ENCODE results near the gene FLNB. TPM values are rescaled to one million over a fixed set of nuclear protein-coding genes. Genes with fewer than 3 reads are reported as not detected.

FLNB gene
- total RNA-seq, 1 experiment from 2014 or later: 127 TPM

DNA sequence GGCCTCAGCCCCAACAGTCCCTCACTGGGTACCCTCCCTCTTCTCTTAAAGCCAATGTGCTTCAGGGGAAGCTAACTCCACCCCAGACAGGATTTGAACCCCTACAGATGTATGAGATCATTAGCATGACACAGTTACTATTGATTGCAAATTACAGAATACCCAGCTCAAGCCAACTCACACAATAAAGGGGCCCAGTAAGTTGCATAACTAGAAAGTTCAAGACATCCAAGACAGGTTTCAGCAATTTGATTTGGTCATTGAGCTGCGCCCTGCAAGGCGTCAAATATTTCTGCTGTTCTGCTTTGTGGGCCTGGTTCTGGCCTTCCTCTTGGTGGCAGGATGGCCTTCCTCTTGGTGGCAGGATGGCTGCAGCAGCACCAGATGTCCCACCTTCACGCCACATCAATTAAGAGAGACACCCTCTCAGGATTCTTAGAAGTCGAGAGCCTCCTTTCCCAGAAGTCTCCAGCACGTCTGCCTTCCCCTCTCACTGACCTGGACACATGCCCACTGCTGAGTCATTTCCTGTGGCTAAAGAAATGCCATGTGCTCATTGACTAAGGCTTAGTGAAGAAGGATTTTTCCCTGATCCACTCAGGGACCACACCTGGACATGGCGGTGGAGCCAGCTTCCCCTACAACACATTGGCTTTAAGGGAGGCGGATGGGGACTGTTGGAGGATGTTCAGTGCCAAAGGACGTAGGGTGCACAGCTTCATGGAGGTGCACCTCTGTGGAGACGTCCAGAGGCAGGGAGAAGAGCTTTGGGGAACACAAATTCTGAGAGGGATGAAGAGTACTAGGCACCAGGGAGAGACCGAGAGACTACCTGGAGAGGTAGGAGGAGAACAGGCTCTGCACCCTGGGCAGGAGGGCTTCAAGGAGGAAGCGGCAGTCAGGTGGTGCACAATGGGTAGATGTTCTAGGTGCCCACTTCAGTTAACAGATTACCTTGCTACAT lies 153.5 kb downstream of the FLNB start:
- H3K4me1 Mint-ChIP-seq: no peaks in the 10 kb centered on the region
- no peaks in the 10 kb centered on the region for H3K27me3 Mint-ChIP-seq (ENCODE audit: low read depth)
- H3K27ac Mint-ChIP-seq: no peak overlapping the region
- DNase-seq (ENCODE audit: low spot score): no peak
- POLR2A ChIA-PET: no interaction called here
- ATAC-seq: no peak
- H3K4me3 Mint-ChIP-seq: no peak overlapping the region
- no peaks in the 10 kb centered on the region for H3K9me3 Mint-ChIP-seq
- H3K36me3 Mint-ChIP-seq: peaks cover 64% of the 10 kb centered on the region
- CTCF ChIA-PET: interaction anchor here (2.8 kb wide), 1 partner anchor 16 kb away, joined by 9 read pairs; no protein-coding TSS in a partner anchor
- TF ChIP-seq, protein P1, sequence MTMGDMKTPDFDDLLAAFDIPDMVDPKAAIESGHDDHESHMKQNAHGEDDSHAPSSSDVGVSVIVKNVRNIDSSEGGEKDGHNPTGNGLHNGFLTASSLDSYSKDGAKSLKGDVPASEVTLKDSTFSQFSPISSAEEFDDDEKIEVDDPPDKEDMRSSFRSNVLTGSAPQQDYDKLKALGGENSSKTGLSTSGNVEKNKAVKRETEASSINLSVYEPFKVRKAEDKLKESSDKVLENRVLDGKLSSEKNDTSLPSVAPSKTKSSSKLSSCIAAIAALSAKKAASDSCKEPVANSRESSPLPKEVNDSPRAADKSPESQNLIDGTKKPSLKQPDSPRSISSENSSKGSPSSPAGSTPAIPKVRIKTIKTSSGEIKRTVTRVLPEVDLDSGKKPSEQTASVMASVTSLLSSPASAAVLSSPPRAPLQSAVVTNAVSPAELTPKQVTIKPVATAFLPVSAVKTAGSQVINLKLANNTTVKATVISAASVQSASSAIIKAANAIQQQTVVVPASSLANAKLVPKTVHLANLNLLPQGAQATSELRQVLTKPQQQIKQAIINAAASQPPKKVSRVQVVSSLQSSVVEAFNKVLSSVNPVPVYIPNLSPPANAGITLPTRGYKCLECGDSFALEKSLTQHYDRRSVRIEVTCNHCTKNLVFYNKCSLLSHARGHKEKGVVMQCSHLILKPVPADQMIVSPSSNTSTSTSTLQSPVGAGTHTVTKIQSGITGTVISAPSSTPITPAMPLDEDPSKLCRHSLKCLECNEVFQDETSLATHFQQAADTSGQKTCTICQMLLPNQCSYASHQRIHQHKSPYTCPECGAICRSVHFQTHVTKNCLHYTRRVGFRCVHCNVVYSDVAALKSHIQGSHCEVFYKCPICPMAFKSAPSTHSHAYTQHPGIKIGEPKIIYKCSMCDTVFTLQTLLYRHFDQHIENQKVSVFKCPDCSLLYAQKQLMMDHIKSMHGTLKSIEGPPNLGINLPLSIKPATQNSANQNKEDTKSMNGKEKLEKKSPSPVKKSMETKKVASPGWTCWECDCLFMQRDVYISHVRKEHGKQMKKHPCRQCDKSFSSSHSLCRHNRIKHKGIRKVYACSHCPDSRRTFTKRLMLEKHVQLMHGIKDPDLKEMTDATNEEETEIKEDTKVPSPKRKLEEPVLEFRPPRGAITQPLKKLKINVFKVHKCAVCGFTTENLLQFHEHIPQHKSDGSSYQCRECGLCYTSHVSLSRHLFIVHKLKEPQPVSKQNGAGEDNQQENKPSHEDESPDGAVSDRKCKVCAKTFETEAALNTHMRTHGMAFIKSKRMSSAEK (CRISPR knock-in tag; IDR thresholded peaks at IDR 0.05; ENCODE audit: borderline replicate concordance): no peak
- no peak for TF ChIP-seq RORB (CRISPR knock-in tag; IDR thresholded peaks at IDR 0.05)
- TF ChIP-seq SOX15 (CRISPR knock-in tag; IDR thresholded peaks at IDR 0.05): no peak
- TF ChIP-seq RELA (CRISPR knock-in tag; IDR thresholded peaks at IDR 0.05; ENCODE audit: borderline replicate concordance): no peak
- TF ChIP-seq GRHL2 (CRISPR knock-in tag; IDR thresholded peaks at IDR 0.05; ENCODE audit: insufficient replicate concordance, severe bottlenecking): no peak
- no peak for TF ChIP-seq OVOL2 (CRISPR knock-in tag; IDR thresholded peaks at IDR 0.05; ENCODE audit: borderline replicate concordance)
- no peak for TF ChIP-seq FOXP1 (CRISPR knock-in tag; IDR thresholded peaks at IDR 0.05; ENCODE audit: borderline replicate concordance)
- TF ChIP-seq, protein P2, sequence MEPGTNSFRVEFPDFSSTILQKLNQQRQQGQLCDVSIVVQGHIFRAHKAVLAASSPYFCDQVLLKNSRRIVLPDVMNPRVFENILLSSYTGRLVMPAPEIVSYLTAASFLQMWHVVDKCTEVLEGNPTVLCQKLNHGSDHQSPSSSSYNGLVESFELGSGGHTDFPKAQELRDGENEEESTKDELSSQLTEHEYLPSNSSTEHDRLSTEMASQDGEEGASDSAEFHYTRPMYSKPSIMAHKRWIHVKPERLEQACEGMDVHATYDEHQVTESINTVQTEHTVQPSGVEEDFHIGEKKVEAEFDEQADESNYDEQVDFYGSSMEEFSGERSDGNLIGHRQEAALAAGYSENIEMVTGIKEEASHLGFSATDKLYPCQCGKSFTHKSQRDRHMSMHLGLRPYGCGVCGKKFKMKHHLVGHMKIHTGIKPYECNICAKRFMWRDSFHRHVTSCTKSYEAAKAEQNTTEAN (CRISPR knock-in tag; IDR thresholded peaks at IDR 0.05): no peak
- TF ChIP-seq TP53 (CRISPR knock-in tag; IDR thresholded peaks at IDR 0.05): no peak
- no peak for TF ChIP-seq ZNF671 (CRISPR knock-in tag; IDR thresholded peaks at IDR 0.05)

DNA sequence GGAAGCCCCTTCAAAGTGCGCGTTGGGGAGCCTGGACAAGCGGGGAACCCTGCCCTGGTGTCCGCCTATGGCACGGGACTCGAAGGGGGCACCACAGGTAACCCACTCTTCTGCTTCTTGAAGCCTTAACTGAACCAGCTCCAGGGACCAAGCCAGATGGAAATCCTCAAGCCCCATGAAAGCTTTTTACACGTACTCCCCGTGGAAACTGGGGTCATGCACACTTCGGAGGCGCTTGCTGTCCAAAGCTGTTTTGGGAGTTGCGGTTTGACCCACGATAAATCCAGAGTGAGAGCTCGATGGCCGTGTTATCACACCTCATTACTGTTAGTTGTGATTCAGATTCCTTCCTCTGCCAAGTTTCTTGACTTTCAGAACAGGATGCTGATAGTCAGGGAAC lies 155.0 kb downstream of the FLNB start:
- no peak for DNase-seq (ENCODE audit: low spot score)
- Mint-ChIP-seq H3K4me1 (no peaks in the 10 kb centered on the region), H3K27ac (no peak overlapping the region), H3K4me3 (no peak overlapping the region), H3K27me3 (ENCODE audit: low read depth) (no peaks in the 10 kb centered on the region), H3K36me3 (peaks cover 58% of the 10 kb centered on the region), H3K9me3 (no peaks in the 10 kb centered on the region)
- TF ChIP-seq FOXP1 (CRISPR knock-in tag; IDR thresholded peaks at IDR 0.05; ENCODE audit: borderline replicate concordance): no peak
- TF ChIP-seq CREM (CRISPR knock-in tag; IDR thresholded peaks at IDR 0.05): no peak
- TF ChIP-seq NR3C1 (CRISPR knock-in tag; conservative IDR thresholded peaks at IDR 0.05; ENCODE audit: low read depth): no peak
- no peak for TF ChIP-seq SMAD3 (CRISPR knock-in tag; IDR thresholded peaks at IDR 0.05; ENCODE audit: borderline replicate concordance)
- TF ChIP-seq RELA (CRISPR knock-in tag; IDR thresholded peaks at IDR 0.05; ENCODE audit: borderline replicate concordance): no peak
- no peak for TF ChIP-seq ZNF138 (CRISPR knock-in tag; conservative IDR thresholded peaks at IDR 0.05)
- no peak for TF ChIP-seq ETV6 (CRISPR knock-in tag; IDR thresholded peaks at IDR 0.05)
- TF ChIP-seq, protein P3, sequence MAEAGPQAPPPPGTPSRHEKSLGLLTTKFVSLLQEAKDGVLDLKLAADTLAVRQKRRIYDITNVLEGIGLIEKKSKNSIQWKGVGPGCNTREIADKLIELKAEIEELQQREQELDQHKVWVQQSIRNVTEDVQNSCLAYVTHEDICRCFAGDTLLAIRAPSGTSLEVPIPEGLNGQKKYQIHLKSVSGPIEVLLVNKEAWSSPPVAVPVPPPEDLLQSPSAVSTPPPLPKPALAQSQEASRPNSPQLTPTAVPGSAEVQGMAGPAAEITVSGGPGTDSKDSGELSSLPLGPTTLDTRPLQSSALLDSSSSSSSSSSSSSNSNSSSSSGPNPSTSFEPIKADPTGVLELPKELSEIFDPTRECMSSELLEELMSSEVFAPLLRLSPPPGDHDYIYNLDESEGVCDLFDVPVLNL (CRISPR knock-in tag; IDR thresholded peaks at IDR 0.05; ENCODE audit: borderline replicate concordance, low read depth): no peak
- no peak for TF ChIP-seq CREB1 (CRISPR knock-in tag; IDR thresholded peaks at IDR 0.05)
- no peak for TF ChIP-seq ZNF396 (CRISPR knock-in tag; IDR thresholded peaks at IDR 0.05; ENCODE audit: borderline replicate concordance)
- ChIA-PET POLR2A (no interaction called here), CTCF (interaction anchor here (2.8 kb wide), 1 partner anchor 15 kb away, joined by 9 read pairs; no protein-coding TSS in a partner anchor)
- ATAC-seq: no peak
